OCI-LY7 (cell line): ENCODE data around the gene USP27X. TPM values are rescaled to one million over a fixed set of nuclear protein-coding genes. Genes with fewer than 3 reads are reported as not detected.

Experiments used
- BruUV-seq: library from RNA; stranded (reverse); fragments of 400-500 nt; replicated peaks from 2 replicates; lab custom pipeline; 2021; lab: Mats Ljungman, UMichigan
- CTCF ChIA-PET: fragments of 300-600 bp; sonication (Branson Sonifier 250); formaldehyde crosslinking; loops from one replicate; lab custom pipeline; 2022; ENCODE audit warnings: antibody characterized with exemption; ENCODE audit not compliant: unreplicated experiment; lab: Charles Lee
- POLR2A ChIA-PET: fragments of 300-600 bp; sonication (Branson Sonifier 250); formaldehyde crosslinking; loops from one replicate; lab custom pipeline; 2022; ENCODE audit warnings: antibody characterized with exemption; lab: Charles Lee
- DNase-seq: peaks from one replicate; pipeline ENCODE4 v3.0.0-alpha.2; 2015; ENCODE audit warnings: low spot score
- H2AFZ ChIP-seq: fragments of 200-600 bp; sonication (generic), shearing (Covaris generic); 2 replicates; pipeline ENCODE4 v1.6.1; 2014; ENCODE audit warnings: mild to moderate bottlenecking, antibody characterized with exemption, low read length, moderate library complexity
- H3K27ac ChIP-seq: fragments of 200-600 bp; sonication (generic); 2 replicates; pipeline ENCODE4 v1.5.1; 2014; ENCODE audit warnings: mixed run types, low read depth, mild to moderate bottlenecking, moderate library complexity, low read length, inconsistent platforms; ENCODE audit not compliant: poor library complexity, severe bottlenecking
- H3K36me3 ChIP-seq: fragments of 200-600 bp; sonication (generic); 2 replicates; pipeline ENCODE4 v1.6.1; 2014; ENCODE audit warnings: mild to moderate bottlenecking, antibody characterized with exemption, low read length, moderate library complexity, mixed read lengths; ENCODE audit not compliant: insufficient read depth
- H3K4me1 ChIP-seq: fragments of 200-600 bp; sonication (generic); 2 replicates; pipeline ENCODE4 v1.5.1; 2014; ENCODE audit warnings: mild to moderate bottlenecking, low read length; ENCODE audit not compliant: insufficient read depth, poor library complexity, severe bottlenecking
- H3K4me2 ChIP-seq: fragments of 200-600 bp; sonication (generic); 2 replicates; pipeline ENCODE4 v1.6.1; 2014; ENCODE audit warnings: mild to moderate bottlenecking, low read length
- H3K4me3 ChIP-seq: fragments of 200-600 bp; sonication (generic); 2 replicates; pipeline ENCODE4 v1.5.1; 2014; ENCODE audit warnings: mild to moderate bottlenecking, low read depth, low read length; ENCODE audit not compliant: poor library complexity, severe bottlenecking
- H3K79me2 ChIP-seq: fragments of 200-600 bp; sonication (generic); 2 replicates; pipeline ENCODE4 v1.6.1; 2016; ENCODE audit warnings: low read depth, mild to moderate bottlenecking, low read length, moderate library complexity, mixed read lengths; ENCODE audit not compliant: insufficient read depth
- H3K9me2 ChIP-seq: fragments of 200-600 bp; sonication (generic); 2 replicates; pipeline ENCODE4 v1.6.1; 2016; ENCODE audit warnings: mild to moderate bottlenecking, low read length, mixed read lengths; ENCODE audit not compliant: insufficient read depth
- H3K9me3 ChIP-seq: fragments of 200-600 bp; sonication (generic); 2 replicates; pipeline ENCODE4 v1.6.1; 2014; ENCODE audit warnings: mild to moderate bottlenecking, mixed run types, low read length, mixed read lengths
- H4K20me1 ChIP-seq: fragments of 200-600 bp; sonication (generic); 2 replicates; pipeline ENCODE4 v1.6.1; 2014; ENCODE audit warnings: mild to moderate bottlenecking, antibody characterized with exemption, low read length, moderate library complexity, mixed read lengths; ENCODE audit not compliant: insufficient read depth
- CTCF ChIP-seq: fragments of 200-600 bp; sonication (generic); conservative IDR thresholded peaks from 2 replicates; pipeline ENCODE4 v1.5.1; 2014; ENCODE audit warnings: mild to moderate bottlenecking, antibody characterized with exemption, low read length, moderate library complexity, mixed read lengths
- EZH2phosphoT487 ChIP-seq: fragments of 200-600 bp; sonication (generic); IDR thresholded peaks from 2 replicates; pipeline ENCODE4 v1.6.1; 2018; ENCODE audit warnings: low read depth, borderline replicate concordance, mild to moderate bottlenecking, mixed run types, antibody characterized with exemption, low read length, moderate library complexity, mixed read lengths
- intact Hi-C: fragments of 100-400 bp; cut with micrococcal nuclease; formaldehyde crosslinking; loops from one replicate; pipeline ENCODE4 v1.10.0; 2022; ENCODE audit not compliant: unreplicated experiment
- total RNA-seq, 2 experiments: library from RNA; depleted of rRNA in 1 of 2; stranded (reverse); fragments of >200 nt in 1 of 2; shearing (Covaris generic) in 1 of 2; gene quantifications; 2 replicates each; pipeline ENCODE4 v1.2.3, GENCODE V29; 2014 to 2022

Gene USP27X
- total RNA-seq, 2 experiments from 2014 or later, result 1.2 to 1.8 TPM

GRCh38 chrX:49912861-49913260 is 33.6 kb downstream of the USP27X start:
- Histone ChIP-seq H3K9me3 (no peaks in the 10 kb centered on the region), H3K4me1 (no peaks in the 10 kb centered on the region), H3K79me2 (no peaks in the 10 kb centered on the region), H3K9me2 (no peaks in the 10 kb centered on the region), H4K20me1 (no peaks in the 10 kb centered on the region), H3K4me3 (no peak overlapping the region), H3K27ac (no peak overlapping the region), H2AFZ (no peak overlapping the region), H3K36me3 (no peaks in the 10 kb centered on the region), H3K4me2 (no peak overlapping the region)
- no peak for DNase-seq
- POLR2A ChIA-PET, result interaction anchor here (0.6 kb wide), 1 partner anchor 19 kb away, joined by 4 read pairs; no protein-coding TSS in a partner anchor
- no TSS peak for BruUV-seq
- CTCF ChIA-PET, result no interaction called here
- no peak for TF ChIP-seq CTCF
- TF ChIP-seq EZH2phosphoT487, result no peak
- intact Hi-C loops, result no loop called here

GRCh38 chrX:49915361-49916222 is 36.3 kb downstream of the USP27X start:
- no TSS peak for BruUV-seq
- H3K4me1 ChIP-seq, result no peaks in the 10 kb centered on the region
- H3K9me2 ChIP-seq, result no peaks in the 10 kb centered on the region
- H3K4me2 ChIP-seq, result no peak overlapping the region
- no peaks in the 10 kb centered on the region for H3K79me2 ChIP-seq
- intact Hi-C loops, result loop anchor here (1.0 to 5.0 kb wide), 3 partner anchors 33 to 665 kb away; no protein-coding TSS in a partner anchor
- no peaks in the 10 kb centered on the region for H3K9me3 ChIP-seq
- H2AFZ ChIP-seq, result no peak overlapping the region
- H3K4me3 ChIP-seq, result no peak overlapping the region
- H3K36me3 ChIP-seq, result no peaks in the 10 kb centered on the region
- no peak overlapping the region for H3K27ac ChIP-seq
- peak; percentile 57 for DNase-seq
- H4K20me1 ChIP-seq, result no peaks in the 10 kb centered on the region
- POLR2A ChIA-PET, result no interaction called here
- CTCF ChIA-PET, result no interaction called here
- TF ChIP-seq CTCF (peak; percentile 80), EZH2phosphoT487 (no peak)

DNA sequence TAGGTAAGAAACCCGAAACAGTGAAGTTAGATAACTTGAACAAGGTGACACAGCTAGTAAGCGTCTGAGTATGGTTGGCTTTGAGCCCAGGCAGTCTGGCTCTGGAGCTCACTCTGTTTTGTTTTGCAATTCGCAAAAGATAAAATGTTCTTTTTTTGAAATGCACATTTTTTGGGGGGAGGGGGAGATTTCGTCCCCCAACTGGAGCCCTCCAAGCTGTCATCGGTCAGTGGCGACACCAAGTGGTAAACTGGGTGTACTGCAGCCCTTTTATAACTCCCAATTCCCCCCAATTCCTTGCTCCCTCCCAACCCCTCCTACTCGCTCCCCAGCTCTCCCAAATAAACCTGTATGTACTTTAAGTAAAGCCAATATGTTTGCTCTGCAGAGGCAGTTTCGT is 40.3 kb downstream of the USP27X start:
- intact Hi-C loops, result loop anchor here (5.0 kb wide), 3 partner anchors 37 to 528 kb away; partner anchors contain the start of genes AKAP4 and CCNB3
- no peaks in the 10 kb centered on the region for H3K36me3 ChIP-seq
- H3K4me3 ChIP-seq, result no peak overlapping the region
- H4K20me1 ChIP-seq, result no peaks in the 10 kb centered on the region
- POLR2A ChIA-PET, result no interaction called here
- no peaks in the 10 kb centered on the region for H3K9me3 ChIP-seq
- H3K4me2 ChIP-seq, result no peak overlapping the region
- TF ChIP-seq CTCF (peak; percentile 82), EZH2phosphoT487 (no peak)
- DNase-seq, result peak; percentile 27
- H2AFZ ChIP-seq, result no peak overlapping the region
- no TSS peak for BruUV-seq
- H3K27ac ChIP-seq, result no peak overlapping the region
- peaks cover 4% of the 10 kb centered on the region for H3K4me1 ChIP-seq
- no peaks in the 10 kb centered on the region for H3K79me2 ChIP-seq
- CTCF ChIA-PET, result interaction anchor here (0.6 to 1.2 kb wide), 2 partner anchors 35 to 40 kb away, joined by 3 read pairs; partner anchors contain the start of gene USP27X
- no peaks in the 10 kb centered on the region for H3K9me2 ChIP-seq
